PC-9 (cell line): Measurements from ENCODE around the gene FAM120B. TPM values are rescaled to one million over a fixed set of nuclear protein-coding genes. Genes with fewer than 3 reads are reported as not detected.

Experiments used
- BruUV-seq: library from RNA; stranded (reverse); fragments of 400-500 nt; replicated peaks from 2 replicates; lab custom pipeline; 2021; lab: Mats Ljungman, UMichigan
- CTCF ChIA-PET: fragments of 300-600 bp; sonication (Branson Sonifier 250); formaldehyde crosslinking; loops from one replicate; lab custom pipeline; 2022; ENCODE audit warnings: antibody characterized with exemption; lab: Charles Lee
- POLR2A ChIA-PET: fragments of 300-600 bp; sonication (Branson Sonifier 250); formaldehyde crosslinking; loops from one replicate; lab custom pipeline; 2022; ENCODE audit warnings: antibody characterized with exemption; ENCODE audit not compliant: unreplicated experiment; lab: Charles Lee
- DNase-seq, 2 experiments: peaks; one replicate each; pipeline versions ENCODE4 v3.0.0 to v3.0.0-alpha.2; 2015 to 2022; ENCODE audit warnings: mixed read lengths in 1 of 2
- H2AFZ ChIP-seq: fragments of 200-600 bp; sonication (generic); 2 replicates; pipeline ENCODE4 v1.8.1; 2017; ENCODE audit warnings: antibody characterized with exemption
- H3F3A ChIP-seq: fragments of 200-600 bp; sonication (generic); 2 replicates; pipeline ENCODE4 v1.8.1; 2017; ENCODE audit warnings: antibody characterized with exemption, mild to moderate bottlenecking, low read depth; ENCODE audit not compliant: insufficient read depth
- H3K27ac ChIP-seq: fragments of 200-600 bp; sonication (generic); 2 replicates; pipeline ENCODE4 v1.6.1; 2016; ENCODE audit warnings: mixed run types
- H3K27me3 ChIP-seq: fragments of 200-600 bp; sonication (generic); 2 replicates; pipeline ENCODE4 v1.6.1; 2016; ENCODE audit warnings: low read depth, mixed run types; ENCODE audit not compliant: insufficient read depth
- H3K36me3 ChIP-seq: fragments of 200-600 bp; sonication (generic); 2 replicates; pipeline ENCODE4 v1.6.1; 2016; ENCODE audit warnings: low read depth, mixed run types
- H3K4me1 ChIP-seq: fragments of 200-600 bp; sonication (generic); replicated peaks from 2 replicates; pipeline ENCODE4 v1.6.1; 2016; ENCODE audit warnings: mixed run types; ENCODE audit not compliant: insufficient read depth
- H3K4me2 ChIP-seq: fragments of 200-600 bp; sonication (generic); 2 replicates; pipeline ENCODE4 v1.6.1; 2017; ENCODE audit warnings: mixed run types
- H3K4me3 ChIP-seq: fragments of 200-600 bp; sonication (generic); 2 replicates; pipeline ENCODE4 v1.6.1; 2016; ENCODE audit warnings: mixed run types
- H3K79me2 ChIP-seq: fragments of 200-600 bp; sonication (generic); 2 replicates; pipeline ENCODE4 v1.6.1; 2017; ENCODE audit warnings: low read depth, mixed run types
- H3K9me2 ChIP-seq: fragments of 200-600 bp; sonication (generic); 2 replicates; pipeline ENCODE4 v1.8.1; 2017; ENCODE audit warnings: mild to moderate bottlenecking; ENCODE audit not compliant: insufficient read depth
- H3K9me3 ChIP-seq: fragments of 200-600 bp; sonication (generic); 2 replicates; pipeline ENCODE4 v1.8.1; 2016; ENCODE audit warnings: low read depth; ENCODE audit not compliant: insufficient read depth
- H4K20me1 ChIP-seq: fragments of 200-600 bp; sonication (generic); 2 replicates; pipeline ENCODE4 v1.8.1; 2017; ENCODE audit not compliant: insufficient read depth
- CTCF ChIP-seq: fragments of 200-600 bp; sonication (generic); conservative IDR thresholded peaks from 2 replicates; pipeline ENCODE4 v1.6.1; 2017; ENCODE audit warnings: mixed run types, antibody characterized with exemption, mild to moderate bottlenecking, moderate library complexity
- EZH2 ChIP-seq: fragments of 200-600 bp; sonication (generic); IDR thresholded peaks from 2 replicates; pipeline ENCODE4 v1.8.0; 2017; ENCODE audit warnings: antibody characterized with exemption, low read depth
- intact Hi-C: fragments of 100-400 bp; cut with micrococcal nuclease; formaldehyde crosslinking; loops from one replicate; pipeline ENCODE4 v1.10.0; 2022; ENCODE audit not compliant: unreplicated experiment
- microRNA-seq: library from miRNA; unstranded; fragments of <30 nt; microRNA quantifications from one replicate; pipeline ENCODE4 v1.2.0, GENCODE V29; 2021; ENCODE audit warnings: borderline number of aligned reads, borderline replicate concordance
- total RNA-seq: library from RNA; stranded (reverse); gene quantifications from 2 replicates; pipeline ENCODE4 v1.2.3, GENCODE V29; 2021

The FAM120B gene
- total RNA-seq, 1 experiment from 2014 or later = 14.3 TPM

GRCh38 chr6:170454512-170455285 lies 148.1 kb downstream of the FAM120B start:
- BruUV-seq = no TSS peak
- TF ChIP-seq CTCF = no peak
- TF ChIP-seq EZH2 = no peak
- CTCF ChIA-PET = no interaction called here
- intact Hi-C loops = no loop called here
- H3K9me2 ChIP-seq = no peaks in the 10 kb centered on the region
- no peak overlapping the region for H3K27ac ChIP-seq
- H3K4me3 ChIP-seq = no peak overlapping the region
- no peaks in the 10 kb centered on the region for H3K79me2 ChIP-seq
- H2AFZ ChIP-seq = no peak overlapping the region
- no peaks in the 10 kb centered on the region for H4K20me1 ChIP-seq
- H3K36me3 ChIP-seq = no peaks in the 10 kb centered on the region
- no peaks in the 10 kb centered on the region for H3F3A ChIP-seq
- H3K4me2 ChIP-seq = no peak overlapping the region
- no peak for DNase-seq
- H3K9me3 ChIP-seq = no peaks in the 10 kb centered on the region
- POLR2A ChIA-PET = no interaction called here
- H3K4me1 ChIP-seq = no peaks in the 10 kb centered on the region
- H3K27me3 ChIP-seq = peaks cover 46% of the 10 kb centered on the region

- ChIA-PET POLR2A (no interaction called here), CTCF (no interaction called here)
- BruUV-seq = no TSS peak
- H3K4me1 ChIP-seq = no peaks in the 10 kb centered on the region
- H4K20me1 ChIP-seq = no peaks in the 10 kb centered on the region
- no peaks in the 10 kb centered on the region for H3K36me3 ChIP-seq
- no peaks in the 10 kb centered on the region for H3K9me2 ChIP-seq
- no peak overlapping the region for H3K27ac ChIP-seq
- H3F3A ChIP-seq = no peaks in the 10 kb centered on the region
- no peaks in the 10 kb centered on the region for H3K9me3 ChIP-seq
- H2AFZ ChIP-seq = no peak overlapping the region
- no peak overlapping the region for H3K4me3 ChIP-seq
- no peaks in the 10 kb centered on the region for H3K79me2 ChIP-seq
- intact Hi-C loops = no loop called here
- TF ChIP-seq EZH2 = no peak
- no peak for TF ChIP-seq CTCF
- no peak for DNase-seq
- H3K4me2 ChIP-seq = no peak overlapping the region
- H3K27me3 ChIP-seq = peaks cover 48% of the 10 kb centered on the region
These were observed 148.9 kb downstream of the FAM120B start for GRCh38 chr6:170455335-170455979.

GRCh38 chr6:170456334-170456733 lies 149.8 kb downstream of the FAM120B start:
- H3K9me2 ChIP-seq = no peaks in the 10 kb centered on the region
- H3K27ac ChIP-seq = no peak overlapping the region
- H3K4me2 ChIP-seq = no peak overlapping the region
- ChIA-PET POLR2A (no interaction called here), CTCF (no interaction called here)
- H3F3A ChIP-seq = no peaks in the 10 kb centered on the region
- no peaks in the 10 kb centered on the region for H3K4me1 ChIP-seq
- H3K4me3 ChIP-seq = no peak overlapping the region
- peaks cover 49% of the 10 kb centered on the region for H3K27me3 ChIP-seq
- TF ChIP-seq CTCF = no peak
- TF ChIP-seq EZH2 = no peak
- no peaks in the 10 kb centered on the region for H3K36me3 ChIP-seq
- no peaks in the 10 kb centered on the region for H4K20me1 ChIP-seq
- no peaks in the 10 kb centered on the region for H3K9me3 ChIP-seq
- H2AFZ ChIP-seq = no peak overlapping the region
- no peak for DNase-seq
- BruUV-seq = no TSS peak
- intact Hi-C loops = no loop called here
- H3K79me2 ChIP-seq = no peaks in the 10 kb centered on the region

Small RNA genes lying within 50 kb of the gene (microRNA-seq; reads per million reads assigned to microRNA genes)
- gene MIR4644 = not detected

Other genes with a start within 250 kb of the FAM120B start
- gene DLL1, start 15.7 kb upstream of the FAM120B start, total RNA-seq = not detected in 2 replicates
- gene PSMB1, start 246.5 kb downstream of the FAM120B start, total RNA-seq = 140 and 169 TPM in 2 replicates
- 10.6 and 11.2 TPM in 2 replicates for gene TBP, start 247.6 kb downstream of the FAM120B start, total RNA-seq